Large intestine (tissue), 3 donors: ENCODE results near the gene RPL7A. TPM values are rescaled to one million over a fixed set of nuclear protein-coding genes. Genes with fewer than 3 reads are reported as not detected.
"Not testable (repeated sequence)": the region's sequence is repeated elsewhere in the genome, so short reads cannot be mapped to it uniquely, and the experiment has no call there.

ENCODE experiments used
- DNase-seq, 2 donors: peaks; one replicate each; pipeline versions ENCODE4 v3.0.0 to v3.0.0-alpha.2; 2013
- H3K27ac ChIP-seq: one replicate; pipeline ENCODE4 v1.5.1; 2013; ENCODE audit warnings: low read length
- H3K27me3 ChIP-seq: 2 replicates; pipeline ENCODE4 v1.6.1; 2013; ENCODE audit warnings: low read length; ENCODE audit not compliant: control insufficient read depth, insufficient read depth
- H3K36me3 ChIP-seq: 2 replicates; pipeline ENCODE4 v1.6.1; 2013; ENCODE audit warnings: low read length; ENCODE audit not compliant: control insufficient read depth, insufficient read depth
- H3K4me1 ChIP-seq: one replicate; pipeline ENCODE4 v1.6.1; 2013; ENCODE audit warnings: low read length; ENCODE audit not compliant: control insufficient read depth, insufficient read depth
- H3K4me3 ChIP-seq: one replicate; pipeline ENCODE4 v1.5.1; 2013; ENCODE audit warnings: low read length
- H3K9me3 ChIP-seq: one replicate; pipeline ENCODE4 v1.6.1; 2013; ENCODE audit warnings: mild to moderate bottlenecking, low read depth, low read length, moderate library complexity; ENCODE audit not compliant: control insufficient read depth
- WGBS: methylation state at CpG from one replicate; pipeline ENCODE4 v1.1.5; 2013; ENCODE audit warnings: low lambda C conversion rate; ENCODE audit not compliant: insufficient coverage; 5-methylcytosine and 5-hydroxymethylcytosine counted together
- polyA plus RNA-seq: library from polyadenylated mRNA; unstranded; fragments of 120-200 nt; gene quantifications from one replicate; pipeline ENCODE4 v1.2.1, GENCODE V29; 2013

RPL7A gene
- polyA plus RNA-seq, 1 donor: 2,688 TPM

- WGBS: 78% methylated on average over 5 of the region's 31 CpGs
- Histone ChIP-seq H3K27me3 (no peaks in the 10 kb centered on the region), H3K27ac (no peak overlapping the region), H3K4me3 (no peak overlapping the region), H3K4me1 (no peaks in the 10 kb centered on the region), H3K36me3 (no peaks in the 10 kb centered on the region), H3K9me3 (no peaks in the 10 kb centered on the region)
- DNase-seq: no peak
These were observed 41.5 kb upstream of the RPL7A start for GRCh38 chr9:133306242-133307204.

- Histone ChIP-seq H3K4me3 (no peak overlapping the region), H3K27me3 (no peaks in the 10 kb centered on the region), H3K4me1 (no peaks in the 10 kb centered on the region), H3K27ac (no peak overlapping the region), H3K9me3 (no peaks in the 10 kb centered on the region), H3K36me3 (no peaks in the 10 kb centered on the region)
- 63% methylated on average over 3 of the region's 16 CpGs for WGBS
- no peak for DNase-seq
These were observed 40.7 kb upstream of the RPL7A start for GRCh38 chr9:133307301-133307700.

- WGBS: no CpG with 5 or more reads among the region's 6 CpGs
- H3K27ac ChIP-seq: no peak overlapping the region
- no peaks in the 10 kb centered on the region for H3K4me1 ChIP-seq
- no peak overlapping the region for H3K4me3 ChIP-seq
- H3K36me3 ChIP-seq: no peaks in the 10 kb centered on the region
- no peaks in the 10 kb centered on the region for H3K27me3 ChIP-seq
- no peaks in the 10 kb centered on the region for H3K9me3 ChIP-seq
- no peak for DNase-seq
These were observed 38.4 kb upstream of the RPL7A start for GRCh38 chr9:133309608-133310007.

- WGBS: no CpG with 5 or more reads among the region's 2 CpGs
- no peaks in the 10 kb centered on the region for H3K27me3 ChIP-seq
- H3K4me1 ChIP-seq: no peaks in the 10 kb centered on the region
- no peaks in the 10 kb centered on the region for H3K9me3 ChIP-seq
- no peak overlapping the region for H3K27ac ChIP-seq
- no peak overlapping the region for H3K4me3 ChIP-seq
- H3K36me3 ChIP-seq: no peaks in the 10 kb centered on the region
- DNase-seq: no peak
These were observed 32.0 kb upstream of the RPL7A start for GRCh38 chr9:133315997-133316396.

- not testable (repeated sequence) for H3K9me3 ChIP-seq, H3K4me1 ChIP-seq, H3K36me3 ChIP-seq, H3K4me3 ChIP-seq, H3K27ac ChIP-seq, DNase-seq, H3K27me3 ChIP-seq
- no CpG with 5 or more reads among the region's 13 CpGs for WGBS
These were observed 30.5 kb upstream of the RPL7A start for GRCh38 chr9:133317551-133317950.

- peaks cover 3% of the 10 kb centered on the region for H3K9me3 ChIP-seq
- no peaks in the 10 kb centered on the region for H3K4me1 ChIP-seq
- H3K27ac ChIP-seq: no peak overlapping the region
- no peak for DNase-seq
- no peaks in the 10 kb centered on the region for H3K36me3 ChIP-seq
- H3K27me3 ChIP-seq: no peaks in the 10 kb centered on the region
- H3K4me3 ChIP-seq: no peak overlapping the region
- 60% methylated on average over 4 of the region's 13 CpGs for WGBS
These were observed 27.6 kb upstream of the RPL7A start for GRCh38 chr9:133320421-133320881.

GRCh38 chr9:133321411-133321935 lies 26.5 kb upstream of the RPL7A start:
- H3K4me1 ChIP-seq: no peaks in the 10 kb centered on the region
- peaks cover 3% of the 10 kb centered on the region for H3K9me3 ChIP-seq
- no CpG with 5 or more reads among the region's 13 CpGs for WGBS
- no peaks in the 10 kb centered on the region for H3K36me3 ChIP-seq
- no peaks in the 10 kb centered on the region for H3K27me3 ChIP-seq
- DNase-seq: no peak
- no peak overlapping the region for H3K4me3 ChIP-seq
- no peak overlapping the region for H3K27ac ChIP-seq

GRCh38 chr9:133322701-133323100 lies 25.3 kb upstream of the RPL7A start:
- no peaks in the 10 kb centered on the region for H3K4me1 ChIP-seq
- H3K36me3 ChIP-seq: no peaks in the 10 kb centered on the region
- no peak for DNase-seq
- peaks cover 3% of the 10 kb centered on the region for H3K9me3 ChIP-seq
- no peaks in the 10 kb centered on the region for H3K27me3 ChIP-seq
- no peak overlapping the region for H3K27ac ChIP-seq
- WGBS: no CpG with 5 or more reads among the region's 14 CpGs
- H3K4me3 ChIP-seq: no peak overlapping the region

- H3K27me3 ChIP-seq: no peaks in the 10 kb centered on the region
- no peak overlapping the region for H3K27ac ChIP-seq
- WGBS: 97% methylated on average over 5 of the region's 10 CpGs
- no peak overlapping the region for H3K4me3 ChIP-seq
- no peak for DNase-seq
- peaks cover 3% of the 10 kb centered on the region for H3K9me3 ChIP-seq
- H3K36me3 ChIP-seq: no peaks in the 10 kb centered on the region
- H3K4me1 ChIP-seq: no peaks in the 10 kb centered on the region
These were observed 24.8 kb upstream of the RPL7A start for GRCh38 chr9:133323211-133323610.

- Histone ChIP-seq H3K27ac (no peak overlapping the region), H3K4me1 (no peaks in the 10 kb centered on the region)
- 100% methylated on average over 2 of the region's 13 CpGs for WGBS
These were observed 23.9 kb upstream of the RPL7A start for GRCh38 chr9:133323991-133324703.

More at GRCh38 chr9:133323991-133324703, 23.9 kb upstream of the RPL7A start:
- no peak for DNase-seq
- Histone ChIP-seq H3K9me3 (peaks cover 4% of the 10 kb centered on the region), H3K27me3 (no peaks in the 10 kb centered on the region), H3K4me3 (no peak overlapping the region), H3K36me3 (no peaks in the 10 kb centered on the region)
